Loucy (cell line): Measurements from ENCODE around the gene CD38.

Experiments
- H2AFZ ChIP-seq: fragments of 200-600 bp; sonication (generic); 2 replicates; pipeline ENCODE4 v1.6.0; 2016; ENCODE audit warnings: antibody characterized with exemption, mild to moderate bottlenecking, low read length, moderate library complexity
- H3F3A ChIP-seq: fragments of 200-600 bp; 2 replicates; pipeline ENCODE4 v1.6.0; 2016; ENCODE audit warnings: antibody characterized with exemption, low read depth, mild to moderate bottlenecking
- H3K27me3 ChIP-seq: fragments of 200-600 bp; sonication (generic); 2 replicates; pipeline ENCODE4 v1.6.1; 2014; ENCODE audit warnings: low read length, mild to moderate bottlenecking; ENCODE audit not compliant: insufficient read depth, poor library complexity, severe bottlenecking
- H3K36me3 ChIP-seq: fragments of 200-600 bp; sonication (generic); 2 replicates; pipeline ENCODE4 v1.6.1; 2016; ENCODE audit warnings: low read length; ENCODE audit not compliant: insufficient read depth
- H3K4me1 ChIP-seq: fragments of 200-600 bp; sonication (generic); 2 replicates; pipeline ENCODE4 v1.5.1; 2014; ENCODE audit warnings: low read length, mild to moderate bottlenecking; ENCODE audit not compliant: insufficient read depth, poor library complexity, severe bottlenecking
- H3K4me2 ChIP-seq: fragments of 200-600 bp; sonication (generic); 2 replicates; pipeline ENCODE4 v1.6.0; 2014; ENCODE audit warnings: antibody characterized with exemption, low read length, low read depth, mild to moderate bottlenecking; ENCODE audit not compliant: poor library complexity, severe bottlenecking
- H3K4me3 ChIP-seq: fragments of 200-600 bp; sonication (generic); 2 replicates; pipeline ENCODE4 v1.5.1; 2014; ENCODE audit warnings: low read length, mild to moderate bottlenecking, mixed read lengths; ENCODE audit not compliant: poor library complexity, severe bottlenecking
- H3K79me2 ChIP-seq: fragments of 200-600 bp; sonication (generic); 2 replicates; pipeline ENCODE4 v1.6.1; 2014; ENCODE audit warnings: low read length; ENCODE audit not compliant: insufficient read depth
- H3K9ac ChIP-seq: fragments of 200-600 bp; sonication (generic); 2 replicates; pipeline ENCODE4 v1.6.0; 2014; ENCODE audit warnings: mild to moderate bottlenecking, low read depth, low read length, moderate library complexity; ENCODE audit not compliant: poor library complexity, severe bottlenecking
- H3K9me2 ChIP-seq: fragments of 200-600 bp; sonication (generic); replicated peaks from 2 replicates; pipeline ENCODE4 v1.6.1; 2016; ENCODE audit warnings: low read depth, low read length, mixed read lengths
- H3K9me3 ChIP-seq: fragments of 200-600 bp; sonication (generic); 2 replicates; pipeline ENCODE4 v1.6.1; 2014; ENCODE audit warnings: mild to moderate bottlenecking, antibody characterized with exemption, low read length, low read depth; ENCODE audit not compliant: insufficient read depth
- H4K20me1 ChIP-seq: fragments of 200-600 bp; sonication (generic); 2 replicates; pipeline ENCODE4 v1.6.0; 2014; ENCODE audit warnings: antibody characterized with exemption, low read length, mild to moderate bottlenecking; ENCODE audit not compliant: insufficient read depth, poor library complexity, severe bottlenecking
- EZH2phosphoT487 ChIP-seq: fragments of 200-600 bp; IDR thresholded peaks from 2 replicates; pipeline ENCODE4 v1.6.1; 2018; ENCODE audit warnings: antibody characterized with exemption, mild to moderate bottlenecking, moderate library complexity, borderline replicate concordance
- TF ChIP-seq, protein P1 (sequence below): fragments of 200-600 bp; sonication (generic); conservative IDR thresholded peaks from 2 replicates; pipeline ENCODE4 v1.5.1; 2014; ENCODE audit warnings: mild to moderate bottlenecking, antibody characterized with exemption, low read length

CD38 gene

DNA sequence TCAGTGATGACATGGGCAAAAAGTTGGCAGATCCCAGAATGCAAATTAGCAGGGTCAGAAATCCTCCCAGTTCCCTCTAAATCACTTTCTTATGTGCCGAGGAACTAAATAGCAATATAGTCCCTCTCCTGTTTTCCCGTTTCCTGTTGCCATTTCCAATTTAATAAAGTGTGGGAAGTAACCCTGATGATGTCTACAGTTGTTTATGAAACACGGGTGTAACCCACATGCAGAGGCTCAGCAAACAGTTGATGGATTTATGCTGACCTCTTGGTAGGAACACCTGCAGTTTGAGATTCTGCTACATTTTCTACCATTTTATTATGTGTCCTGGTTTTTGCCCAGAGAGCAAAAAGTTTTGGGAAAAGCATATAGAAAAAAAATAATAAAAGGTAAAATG, 103.7 kb downstream of the CD38 start:
- TF ChIP-seq, protein P1, sequence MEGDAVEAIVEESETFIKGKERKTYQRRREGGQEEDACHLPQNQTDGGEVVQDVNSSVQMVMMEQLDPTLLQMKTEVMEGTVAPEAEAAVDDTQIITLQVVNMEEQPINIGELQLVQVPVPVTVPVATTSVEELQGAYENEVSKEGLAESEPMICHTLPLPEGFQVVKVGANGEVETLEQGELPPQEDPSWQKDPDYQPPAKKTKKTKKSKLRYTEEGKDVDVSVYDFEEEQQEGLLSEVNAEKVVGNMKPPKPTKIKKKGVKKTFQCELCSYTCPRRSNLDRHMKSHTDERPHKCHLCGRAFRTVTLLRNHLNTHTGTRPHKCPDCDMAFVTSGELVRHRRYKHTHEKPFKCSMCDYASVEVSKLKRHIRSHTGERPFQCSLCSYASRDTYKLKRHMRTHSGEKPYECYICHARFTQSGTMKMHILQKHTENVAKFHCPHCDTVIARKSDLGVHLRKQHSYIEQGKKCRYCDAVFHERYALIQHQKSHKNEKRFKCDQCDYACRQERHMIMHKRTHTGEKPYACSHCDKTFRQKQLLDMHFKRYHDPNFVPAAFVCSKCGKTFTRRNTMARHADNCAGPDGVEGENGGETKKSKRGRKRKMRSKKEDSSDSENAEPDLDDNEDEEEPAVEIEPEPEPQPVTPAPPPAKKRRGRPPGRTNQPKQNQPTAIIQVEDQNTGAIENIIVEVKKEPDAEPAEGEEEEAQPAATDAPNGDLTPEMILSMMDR, result no peak
- TF ChIP-seq EZH2phosphoT487, result no peak
- Histone ChIP-seq H3K27me3 (no peaks in the 10 kb centered on the region), H3K9me3 (peaks cover 4% of the 10 kb centered on the region; the same call in 1 of the 2 replicates), H3F3A (no peaks in the 10 kb centered on the region), H2AFZ (no peak overlapping the region), H3K4me3 (no peak overlapping the region), H3K4me1 (no peaks in the 10 kb centered on the region), H3K79me2 (no peaks in the 10 kb centered on the region), H3K9me2 (no peaks in the 10 kb centered on the region), H3K36me3 (no peaks in the 10 kb centered on the region), H4K20me1 (no peaks in the 10 kb centered on the region), H3K4me2 (no peak overlapping the region), H3K9ac (no peak overlapping the region)

GRCh38 chr4:15882675-15883086, 104.6 kb downstream of the CD38 start:
- Histone ChIP-seq H3K79me2 (no peaks in the 10 kb centered on the region), H3K36me3 (no peaks in the 10 kb centered on the region), H4K20me1 (no peaks in the 10 kb centered on the region), H3K9me2 (no peaks in the 10 kb centered on the region), H3K4me2 (no peak overlapping the region), H3K4me3 (no peak overlapping the region), H3K9me3 (peaks cover 4% of the 10 kb centered on the region; the same call in 1 of the 2 replicates), H3F3A (no peaks in the 10 kb centered on the region), H3K27me3 (no peaks in the 10 kb centered on the region), H2AFZ (no peak overlapping the region), H3K9ac (no peak overlapping the region), H3K4me1 (no peaks in the 10 kb centered on the region)
- TF ChIP-seq, protein P1, result peak; percentile 94
- no peak for TF ChIP-seq EZH2phosphoT487

DNA sequence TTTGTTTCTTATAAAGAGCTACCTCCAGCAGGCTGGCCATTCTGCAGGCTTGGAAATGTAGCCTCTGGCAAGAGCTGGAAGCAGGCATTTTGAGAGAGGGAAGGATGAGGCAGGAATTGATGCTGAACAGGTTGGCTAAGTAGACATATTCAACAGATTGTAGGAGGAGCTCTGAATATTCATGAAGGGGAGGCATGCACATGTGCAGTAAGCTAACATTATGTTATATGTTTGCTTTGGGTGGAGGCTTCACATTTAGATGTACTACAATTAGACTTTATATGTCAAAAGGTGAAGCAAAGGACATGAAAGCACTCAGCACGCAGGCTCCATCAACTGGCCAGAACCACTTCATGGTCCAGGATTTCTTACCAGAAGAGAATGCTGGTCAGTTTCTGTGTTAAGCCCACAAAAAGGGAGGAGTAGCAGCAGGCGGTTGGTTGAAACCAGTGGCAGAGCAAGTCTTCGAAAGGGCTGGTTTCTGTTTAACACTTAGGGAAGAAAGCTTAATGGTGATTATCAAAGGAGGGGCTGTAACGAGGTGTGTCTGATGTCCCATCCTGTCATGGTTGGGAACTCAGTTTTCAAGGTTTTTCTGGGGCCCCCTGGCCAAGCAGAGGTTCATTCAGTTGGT, 105.6 kb downstream of the CD38 start:
- Histone ChIP-seq H3K36me3 (no peaks in the 10 kb centered on the region), H3K9ac (no peak overlapping the region), H3K4me2 (no peak overlapping the region), H3K9me3 (no peaks in the 10 kb centered on the region), H3F3A (no peaks in the 10 kb centered on the region), H3K79me2 (no peaks in the 10 kb centered on the region), H2AFZ (peak overlapping the region; percentile 35; the same call in 1 of the 2 replicates), H3K9me2 (no peaks in the 10 kb centered on the region), H3K27me3 (no peaks in the 10 kb centered on the region), H4K20me1 (no peaks in the 10 kb centered on the region), H3K4me1 (no peaks in the 10 kb centered on the region), H3K4me3 (no peak overlapping the region)
- TF ChIP-seq, protein P1, result no peak
- TF ChIP-seq EZH2phosphoT487, result no peak
